ENCODE data around the gene CEACAM1.

CEACAM1 gene

DNA sequence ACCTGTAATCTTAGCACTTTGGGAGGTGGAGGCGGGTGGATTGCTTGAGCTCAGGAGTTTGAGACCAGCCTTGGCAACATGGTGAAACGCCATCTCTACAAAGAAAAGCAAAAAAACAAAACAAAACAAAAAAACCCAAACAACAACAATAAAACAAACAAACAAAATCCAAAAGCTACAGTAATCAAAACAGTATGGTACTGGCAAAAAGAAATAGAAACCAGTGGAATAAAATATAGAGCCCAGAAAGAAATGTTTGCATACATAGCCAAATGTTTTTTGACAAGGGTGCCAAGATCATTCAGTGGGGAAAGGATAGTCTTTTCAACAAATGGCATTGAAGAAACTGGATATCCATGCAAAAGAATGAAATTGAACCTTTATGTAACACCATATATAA lies 11.5 kb downstream of the CEACAM1 start:
- no peak overlapping the region for H3K4me2 ChIP-seq (ENCODE audit: low read length)
- no peaks in the 10 kb centered on the region for H3K79me2 ChIP-seq (ENCODE audit: control insufficient read depth, low read length)
- no peaks in the 10 kb centered on the region for H3K27me3 ChIP-seq (ENCODE audit: control insufficient read depth, low read length)
- H3K36me3 ChIP-seq (ENCODE audit: control insufficient read depth, low read length): no peaks in the 10 kb centered on the region
- TF ChIP-seq EZH2phosphoT487 (IDR thresholded peaks at IDR 0.05; ENCODE audit: borderline replicate concordance, low read length): no peak
- TF ChIP-seq, protein P1, sequence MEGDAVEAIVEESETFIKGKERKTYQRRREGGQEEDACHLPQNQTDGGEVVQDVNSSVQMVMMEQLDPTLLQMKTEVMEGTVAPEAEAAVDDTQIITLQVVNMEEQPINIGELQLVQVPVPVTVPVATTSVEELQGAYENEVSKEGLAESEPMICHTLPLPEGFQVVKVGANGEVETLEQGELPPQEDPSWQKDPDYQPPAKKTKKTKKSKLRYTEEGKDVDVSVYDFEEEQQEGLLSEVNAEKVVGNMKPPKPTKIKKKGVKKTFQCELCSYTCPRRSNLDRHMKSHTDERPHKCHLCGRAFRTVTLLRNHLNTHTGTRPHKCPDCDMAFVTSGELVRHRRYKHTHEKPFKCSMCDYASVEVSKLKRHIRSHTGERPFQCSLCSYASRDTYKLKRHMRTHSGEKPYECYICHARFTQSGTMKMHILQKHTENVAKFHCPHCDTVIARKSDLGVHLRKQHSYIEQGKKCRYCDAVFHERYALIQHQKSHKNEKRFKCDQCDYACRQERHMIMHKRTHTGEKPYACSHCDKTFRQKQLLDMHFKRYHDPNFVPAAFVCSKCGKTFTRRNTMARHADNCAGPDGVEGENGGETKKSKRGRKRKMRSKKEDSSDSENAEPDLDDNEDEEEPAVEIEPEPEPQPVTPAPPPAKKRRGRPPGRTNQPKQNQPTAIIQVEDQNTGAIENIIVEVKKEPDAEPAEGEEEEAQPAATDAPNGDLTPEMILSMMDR (IDR thresholded peaks at IDR 0.05; ENCODE audit: low read depth, low read length, poor library complexity, severe bottlenecking): no peak
- peaks cover 16% of the 10 kb centered on the region for H3K4me1 ChIP-seq (ENCODE audit: control insufficient read depth, low read length)
- H3K9me2 ChIP-seq (replicated peaks; ENCODE audit: control insufficient read depth, low read length): no peaks in the 10 kb centered on the region
- no peaks in the 10 kb centered on the region for H3F3A ChIP-seq (ENCODE audit: control insufficient read depth, insufficient read depth)
- peaks cover 4% of the 10 kb centered on the region; the same call in 1 of the 2 replicates for H3K9me3 ChIP-seq (ENCODE audit: control insufficient read depth, insufficient read depth, low read length)
- no peak overlapping the region for H3K27ac ChIP-seq (ENCODE audit: low read depth, low read length)
- no peaks in the 10 kb centered on the region for H4K20me1 ChIP-seq (ENCODE audit: control insufficient read depth, insufficient read depth, low read depth, low read length)
- H3K4me3 ChIP-seq (ENCODE audit: low read length): no peak overlapping the region

DNA sequence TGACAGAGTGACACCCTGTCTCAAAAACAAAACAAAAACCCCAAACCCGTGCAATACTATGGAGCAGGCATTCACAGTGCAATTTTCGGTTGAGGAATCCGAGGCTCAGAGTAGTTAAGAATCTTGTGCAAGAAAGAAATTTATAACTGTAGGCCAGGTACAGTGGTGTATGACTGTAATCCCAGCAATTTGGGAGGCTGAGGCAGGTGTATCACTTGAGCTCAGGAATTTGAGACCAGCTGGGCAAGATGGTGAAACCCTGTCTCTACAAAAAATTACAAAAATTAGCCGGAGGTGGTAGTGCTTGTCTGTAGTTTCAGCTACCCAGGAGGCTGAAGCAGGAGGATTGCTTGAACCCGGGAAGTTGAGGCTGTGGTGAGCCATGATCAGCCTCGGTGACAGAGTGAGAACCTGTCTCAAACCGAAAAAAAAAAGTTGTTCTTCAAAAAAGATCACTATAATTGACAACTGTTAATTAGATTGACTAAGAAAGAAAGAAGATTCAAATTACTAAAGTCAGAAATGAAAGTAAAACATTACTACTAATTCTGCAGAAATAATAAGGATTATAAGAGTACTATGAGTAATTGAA lies 12.9 kb downstream of the CEACAM1 start:
- H3F3A ChIP-seq (ENCODE audit: control insufficient read depth, insufficient read depth): no peaks in the 10 kb centered on the region
- no peaks in the 10 kb centered on the region for H3K27me3 ChIP-seq (ENCODE audit: control insufficient read depth, low read length)
- peaks cover 9% of the 10 kb centered on the region for H3K4me1 ChIP-seq (ENCODE audit: control insufficient read depth, low read length)
- H3K4me3 ChIP-seq (ENCODE audit: low read length): no peak overlapping the region
- TF ChIP-seq EZH2phosphoT487 (IDR thresholded peaks at IDR 0.05; ENCODE audit: borderline replicate concordance, low read length): no peak
- TF ChIP-seq, protein P1 (IDR thresholded peaks at IDR 0.05; ENCODE audit: low read depth, low read length, poor library complexity, severe bottlenecking): no peak
- no peaks in the 10 kb centered on the region for H3K79me2 ChIP-seq (ENCODE audit: control insufficient read depth, low read length)
- no peak overlapping the region for H3K27ac ChIP-seq (ENCODE audit: low read depth, low read length)
- peaks cover 4% of the 10 kb centered on the region; the same call in 1 of the 2 replicates for H3K9me3 ChIP-seq (ENCODE audit: control insufficient read depth, insufficient read depth, low read length)
- H3K9me2 ChIP-seq (replicated peaks; ENCODE audit: control insufficient read depth, low read length): no peaks in the 10 kb centered on the region
- no peaks in the 10 kb centered on the region for H3K36me3 ChIP-seq (ENCODE audit: control insufficient read depth, low read length)
- no peak overlapping the region for H3K4me2 ChIP-seq (ENCODE audit: low read length)
- no peaks in the 10 kb centered on the region for H4K20me1 ChIP-seq (ENCODE audit: control insufficient read depth, insufficient read depth, low read depth, low read length)

DNA sequence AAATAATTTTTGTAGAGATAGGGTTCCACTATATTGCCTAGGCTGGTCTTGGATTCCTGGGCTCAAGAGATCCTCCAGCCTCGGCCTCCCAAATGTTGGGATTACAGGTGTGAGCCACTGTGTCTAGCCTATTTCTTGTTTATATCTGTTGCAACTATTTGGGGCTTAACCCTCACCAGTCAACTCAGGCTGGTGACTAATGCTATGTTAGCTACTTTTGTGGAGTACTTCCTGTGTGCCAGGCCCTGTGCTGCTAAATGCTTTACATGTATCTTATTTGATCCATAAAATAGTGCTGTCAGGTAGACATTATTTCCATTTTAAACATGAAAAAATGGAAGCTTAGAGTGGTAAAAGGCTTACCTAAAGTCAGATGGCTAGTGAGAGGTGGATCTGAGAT lies 13.8 kb downstream of the CEACAM1 start:
- peaks cover 4% of the 10 kb centered on the region; the same call in 1 of the 2 replicates for H3K9me3 ChIP-seq (ENCODE audit: control insufficient read depth, insufficient read depth, low read length)
- no peaks in the 10 kb centered on the region for H3K9me2 ChIP-seq (replicated peaks; ENCODE audit: control insufficient read depth, low read length)
- H3K79me2 ChIP-seq (ENCODE audit: control insufficient read depth, low read length): no peaks in the 10 kb centered on the region
- H3F3A ChIP-seq (ENCODE audit: control insufficient read depth, insufficient read depth): no peaks in the 10 kb centered on the region
- no peaks in the 10 kb centered on the region for H4K20me1 ChIP-seq (ENCODE audit: control insufficient read depth, insufficient read depth, low read depth, low read length)
- no peaks in the 10 kb centered on the region for H3K27me3 ChIP-seq (ENCODE audit: control insufficient read depth, low read length)
- H3K4me2 ChIP-seq (ENCODE audit: low read length): no peak overlapping the region
- no peak overlapping the region for H3K4me3 ChIP-seq (ENCODE audit: low read length)
- H3K4me1 ChIP-seq (ENCODE audit: control insufficient read depth, low read length): peaks cover 9% of the 10 kb centered on the region
- TF ChIP-seq, protein P1 (IDR thresholded peaks at IDR 0.05; ENCODE audit: low read depth, low read length, poor library complexity, severe bottlenecking): no peak
- TF ChIP-seq EZH2phosphoT487 (IDR thresholded peaks at IDR 0.05; ENCODE audit: borderline replicate concordance, low read length): no peak
- no peak overlapping the region for H3K27ac ChIP-seq (ENCODE audit: low read depth, low read length)
- no peaks in the 10 kb centered on the region for H3K36me3 ChIP-seq (ENCODE audit: control insufficient read depth, low read length)

Data from DOHH2 (cell line).